ENCODE results near the gene DBH. TPM values are rescaled to one million over a fixed set of nuclear protein-coding genes. Genes with fewer than 3 reads are reported as not detected.

The DBH gene
- total and polyA plus RNA-seq, 2 donors (not counting 3 experiments of a cell fraction or from before 2014, with no cell fraction given) = not detected

- BruUV-seq (replicated peaks) = no TSS peak
- intact Hi-C loops (cut with micrococcal nuclease) = no loop called here
- POLR2A ChIA-PET = no interaction called here
These were observed 27.8 kb upstream of the DBH start for GRCh38 chr9:133608382-133608781.

More at GRCh38 chr9:133608382-133608781, 27.8 kb upstream of the DBH start:
- Histone ChIP-seq H3K27me3 (ENCODE audit: control insufficient read depth in 2 of 2, insufficient read depth in 2 of 2, low read length in 2 of 2) (peaks cover 0 to 3% of the 10 kb centered on the region in 2 experiments), H4K20me1 (replicated peaks; ENCODE audit: control insufficient read depth, extremely low read depth, insufficient read depth, low read length) (no peaks in the 10 kb centered on the region), H3K4me3 (replicated peaks in 1 of 3; ENCODE audit: insufficient read depth in 1 of 3, low read depth in 1 of 3, low read length in 3 of 3) (no peak overlapping the region), H3K4me2 (ENCODE audit: insufficient read depth, low read length) (no peak overlapping the region), H3K27ac (ENCODE audit: insufficient read depth, low read depth, low read length) (no peak overlapping the region), H3K79me2 (ENCODE audit: control insufficient read depth, insufficient read depth, low read length) (no peaks in the 10 kb centered on the region), H3K4me1 (ENCODE audit: control insufficient read depth, extremely low read depth, insufficient read depth, low read length) (no peaks in the 10 kb centered on the region), H3K9ac (replicated peaks; ENCODE audit: extremely low read depth, insufficient read depth, low read length) (no peak overlapping the region), H3K36me3 (ENCODE audit: control insufficient read depth in 2 of 2, extremely low read depth in 1 of 2, insufficient read depth in 2 of 2, low read length in 2 of 2) (no peaks in the 10 kb centered on the region), H3K9me1 (replicated peaks; ENCODE audit: control insufficient read depth, extremely low read depth, insufficient read depth, low read length) (no peaks in the 10 kb centered on the region), H2AFZ (ENCODE audit: low read depth, low read length) (no peak overlapping the region), H3K9me3 (replicated peaks; ENCODE audit: control insufficient read depth, insufficient read depth, low read length) (no peaks in the 10 kb centered on the region)
- DNase-seq (ENCODE audit: low read depth, low spot score) = no peak
- dilution Hi-C loops (cut with MboI; ENCODE audit: extremely low pct_ligation_motif_present, low sequenced_read_pairs) = no loop called here
- CTCF ChIA-PET = no interaction called here
- no peak for FAIRE-seq
- TF ChIP-seq FOS (IDR thresholded peaks at IDR 0.05; ENCODE audit: borderline replicate concordance, insufficient read depth, low read length) (no peak), CTCF (IDR thresholded peaks at IDR 0.05; ENCODE audit: extremely low read depth in 1 of 2, insufficient read depth in 1 of 2, low read depth in 1 of 2, low read length in 2 of 2) (no peak), MYC (IDR thresholded peaks at IDR 0.05; ENCODE audit: low read depth, low read length) (no peak), POLR2A (IDR thresholded peaks at IDR 0.05; ENCODE audit: low read depth, low read length) (no peak), POLR2AphosphoS5 (IDR thresholded peaks at IDR 0.05; ENCODE audit: insufficient read depth, low read depth, low read length) (no peak), MAX (IDR thresholded peaks at IDR 0.05; ENCODE audit: insufficient read depth, insufficient read length) (no peak), EZH2 (IDR thresholded peaks at IDR 0.05; ENCODE audit: borderline replicate concordance, low read depth, low read length, severe bottlenecking) (no peak), GATA2 (IDR thresholded peaks at IDR 0.05; ENCODE audit: insufficient read depth, insufficient read length, low read depth, low read length) (no peak), JUN (IDR thresholded peaks at IDR 0.05; ENCODE audit: borderline replicate concordance, insufficient read depth, insufficient read length, low read depth) (no peak)

All from endothelial cell of umbilical vein (primary cell).